GM23338 (cell line): Measurements from ENCODE around the gene KDM6A. TPM values are rescaled to one million over a fixed set of nuclear protein-coding genes. Genes with fewer than 3 reads are reported as not detected.

ENCODE experiments used
- ETS1 ChIP-seq: IDR thresholded peaks from 2 replicates; pipeline ENCODE4 v1.6.1; 2016; ENCODE audit warnings: antibody characterized with exemption
- EZH2 ChIP-seq: fragments of 200-600 bp; sonication (generic); IDR thresholded peaks from one replicate; pipeline ENCODE4 v1.8.0; 2017; ENCODE audit warnings: antibody characterized with exemption, mild to moderate bottlenecking, low read depth; ENCODE audit not compliant: unreplicated experiment
- EZH2phosphoT487 ChIP-seq: fragments of 200-600 bp; sonication (generic); IDR thresholded peaks from one replicate; pipeline ENCODE4 v1.8.1; 2018; ENCODE audit warnings: antibody characterized with exemption; ENCODE audit not compliant: unreplicated experiment
- JUNB ChIP-seq: IDR thresholded peaks from one replicate; pipeline ENCODE4 v1.6.1; 2016; ENCODE audit warnings: antibody characterized with exemption; ENCODE audit not compliant: unreplicated experiment
- NANOG ChIP-seq: IDR thresholded peaks from 2 replicates; pipeline ENCODE4 v1.6.1; 2016; ENCODE audit warnings: antibody characterized with exemption, borderline replicate concordance
- REST ChIP-seq: IDR thresholded peaks from one replicate; pipeline ENCODE4 v1.6.1; 2018; ENCODE audit warnings: antibody characterized with exemption; ENCODE audit not compliant: unreplicated experiment
- STAT1 ChIP-seq: IDR thresholded peaks from one replicate; pipeline ENCODE4 v1.6.1; 2016; ENCODE audit warnings: antibody characterized with exemption; ENCODE audit not compliant: unreplicated experiment
- ZNF114 ChIP-seq: fragments of 250-450 bp; sonication (Bioruptor Pico); IDR thresholded peaks from 2 replicates; pipeline ENCODE4 v1.5.0; 2020; ENCODE audit warnings: mild to moderate bottlenecking, moderate library complexity
- ZNF331 ChIP-seq: fragments of 250-450 bp; sonication (Bioruptor Pico); IDR thresholded peaks from 2 replicates; pipeline ENCODE4 v1.5.0; 2020; ENCODE audit warnings: low read depth, mild to moderate bottlenecking, moderate library complexity
- ZNF462 ChIP-seq: fragments of 250-450 bp; sonication (Bioruptor Pico); IDR thresholded peaks from 2 replicates; pipeline ENCODE4 v1.5.0; 2020; ENCODE audit warnings: mild to moderate bottlenecking, moderate library complexity
- polyA plus RNA-seq: library from polyadenylated mRNA; unstranded; fragments of >200 nt; fragmentation: Nextera tagmentation; extraction: Ambion mirVana; gene quantifications from 2 replicates; pipeline ENCODE4 v1.2.1, GENCODE V29; 2016
- total RNA-seq: library from RNA; depleted of rRNA; stranded (reverse); fragments of >200 nt; shearing (Covaris generic); gene quantifications from 2 replicates; pipeline ENCODE4 v1.2.3, GENCODE V29; 2014

KDM6A gene
- total and polyA plus RNA-seq, 2 experiments from 2014 or later = 22.8 to 102 TPM

- TF ChIP-seq ZNF462 (no peak), ZNF331 (CRISPR knock-in tag) (no peak), JUNB (no peak), STAT1 (no peak), ETS1 (no peak), NANOG (no peak), REST (no peak), ZNF114 (CRISPR knock-in tag) (no peak), EZH2phosphoT487 (no peak), EZH2 (no peak)
Measured at GRCh38 chrX:44952329-44953027, 79.5 kb downstream of the KDM6A start (continued).
